Endothelial cell of umbilical vein (primary cell): Measurements from ENCODE around the gene CYP2S1. TPM values are rescaled to one million over a fixed set of nuclear protein-coding genes. Genes with fewer than 3 reads are reported as not detected.

Source experiments
- BruUV-seq: library from RNA; stranded (reverse); fragments of 400-500 nt; replicated peaks from 2 replicates; lab custom pipeline; 2021; lab: Mats Ljungman, UMichigan
- CTCF ChIA-PET: fragments of 300-600, 350-600 bp; sonication (Branson Sonifier 250); formaldehyde crosslinking; loops from one replicate; lab custom pipeline; 2021; ENCODE audit warnings: antibody characterized with exemption, inconsistent platforms; lab: Charles Lee
- POLR2A ChIA-PET: fragments of 300-600, 350-600 bp; sonication (Branson Sonifier 250); formaldehyde crosslinking; loops from one replicate; lab custom pipeline; 2021; ENCODE audit warnings: antibody characterized with exemption, inconsistent platforms; lab: Charles Lee
- DNase-seq: peaks from one replicate; pipeline ENCODE4 v3.0.0-alpha.2; 2011; ENCODE audit warnings: low read depth, low spot score
- FAIRE-seq: peaks from 2 replicates; lab custom pipeline; 2011; peaks lifted over from hg19 to GRCh38; lab: Jason Lieb, UNC
- H2AFZ ChIP-seq: 2 replicates; pipeline ENCODE4 v1.6.0; 2012; ENCODE audit warnings: low read depth, low read length, control low read depth, inconsistent platforms
- H3K27ac ChIP-seq: 2 replicates; pipeline ENCODE4 v1.5.1; 2011; ENCODE audit warnings: low read depth, mild to moderate bottlenecking, control low read depth, low read length, moderate library complexity; ENCODE audit not compliant: insufficient read depth
- H3K27me3 ChIP-seq, 2 experiments: 2 replicates each; pipeline versions ENCODE4 v1.6.0 to v1.6.1; 2011; ENCODE audit warnings: low read length in 2 of 2, mixed read lengths in 1 of 2; ENCODE audit not compliant: control insufficient read depth in 2 of 2, insufficient read depth in 2 of 2
- H3K36me3 ChIP-seq, 2 experiments: 2 replicates in 1 of 2; 3 replicates in 1 of 2; pipeline ENCODE4 v1.5.1; 2011; ENCODE audit warnings: low read length in 2 of 2, mild to moderate bottlenecking in 1 of 2, moderate library complexity in 1 of 2; ENCODE audit not compliant: control insufficient read depth in 2 of 2, insufficient read depth in 2 of 2; ENCODE audit errors: extremely low read depth in 1 of 2
- H3K4me1 ChIP-seq: 3 replicates; pipeline ENCODE4 v1.5.1; 2011; ENCODE audit warnings: mild to moderate bottlenecking, low read length; ENCODE audit not compliant: control insufficient read depth, insufficient read depth; ENCODE audit errors: extremely low read depth
- H3K4me2 ChIP-seq: 2 replicates; pipeline ENCODE4 v1.6.1; 2011; ENCODE audit warnings: low read length, control low read depth, mixed read lengths; ENCODE audit not compliant: insufficient read depth
- H3K4me3 ChIP-seq, 3 experiments: fragments of 200-600 bp in 1 of 3; sonication (generic), shearing (Covaris generic) in 1 of 3; replicated peaks in 1 of 3; 2 replicates each; pipeline ENCODE4 v1.5.1; 2011 to 2016; ENCODE audit warnings: control low read depth in 3 of 3, low read length in 3 of 3, mild to moderate bottlenecking in 2 of 3, inconsistent platforms in 1 of 3, low read depth in 1 of 3, moderate library complexity in 1 of 3; ENCODE audit not compliant: insufficient read depth in 1 of 3
- H3K79me2 ChIP-seq: 2 replicates; pipeline ENCODE4 v1.6.0; 2012; ENCODE audit warnings: low read length, inconsistent platforms; ENCODE audit not compliant: control insufficient read depth, insufficient read depth
- H3K9ac ChIP-seq: replicated peaks from 2 replicates; pipeline ENCODE3; 2011; ENCODE audit warnings: low read length, control low read depth; ENCODE audit not compliant: insufficient read depth; ENCODE audit errors: extremely low read depth
- H3K9me1 ChIP-seq: replicated peaks from 3 replicates; pipeline ENCODE4 v1.6.0; 2011; ENCODE audit warnings: mild to moderate bottlenecking, low read length; ENCODE audit not compliant: control insufficient read depth, insufficient read depth; ENCODE audit errors: extremely low read depth
- H3K9me3 ChIP-seq: replicated peaks from 2 replicates; pipeline ENCODE4 v1.5.1; 2012; ENCODE audit warnings: low read length, inconsistent platforms; ENCODE audit not compliant: control insufficient read depth, insufficient read depth
- H4K20me1 ChIP-seq: replicated peaks from 2 replicates; pipeline ENCODE3; 2011; ENCODE audit warnings: mild to moderate bottlenecking, low read length; ENCODE audit not compliant: control insufficient read depth, insufficient read depth; ENCODE audit errors: extremely low read depth
- EZH2 ChIP-seq: IDR thresholded peaks from 2 replicates; pipeline ENCODE4 v1.6.1; 2012; ENCODE audit warnings: borderline replicate concordance, low read depth, mild to moderate bottlenecking, moderate library complexity, low read length, inconsistent platforms; ENCODE audit not compliant: severe bottlenecking
- FOS ChIP-seq: IDR thresholded peaks from 2 replicates; pipeline ENCODE4 v1.6.1; 2011; ENCODE audit warnings: mild to moderate bottlenecking, low read length, moderate library complexity, borderline replicate concordance; ENCODE audit not compliant: insufficient read depth
- GATA2 ChIP-seq: IDR thresholded peaks from 2 replicates; pipeline ENCODE4 v1.7.0; 2011; ENCODE audit warnings: low read depth, mild to moderate bottlenecking, moderate library complexity, mixed read lengths, low read length; ENCODE audit not compliant: insufficient read length, insufficient read depth
- JUN ChIP-seq: IDR thresholded peaks from 2 replicates; pipeline ENCODE4 v1.6.1; 2011; ENCODE audit warnings: borderline replicate concordance, low read depth; ENCODE audit not compliant: insufficient read length, insufficient read depth
- MAX ChIP-seq: IDR thresholded peaks from 2 replicates; pipeline ENCODE4 v1.6.1; 2011; ENCODE audit not compliant: insufficient read depth, insufficient read length
- MYC ChIP-seq: IDR thresholded peaks from one replicate; pipeline ENCODE4 v1.6.1; 2011; ENCODE audit warnings: mild to moderate bottlenecking, low read depth, low read length
- POLR2A ChIP-seq: IDR thresholded peaks from 2 replicates; pipeline ENCODE4 v1.6.1; 2012; ENCODE audit warnings: low read depth, mild to moderate bottlenecking, control low read depth, low read length
- POLR2AphosphoS5 ChIP-seq: IDR thresholded peaks from 2 replicates; pipeline ENCODE4 v1.6.1; 2012; ENCODE audit warnings: low read depth, mild to moderate bottlenecking, control low read depth, low read length, moderate library complexity; ENCODE audit not compliant: insufficient read depth
- dilution Hi-C: fragments of 300-500 bp; cut with MboI; formaldehyde crosslinking; loops from one replicate; pipeline ENCODE4 v1.15.0; 2019; ENCODE audit warnings: low sequenced_read_pairs; ENCODE audit not compliant: extremely low pct_ligation_motif_present
- intact Hi-C: fragments of 100-400 bp; cut with micrococcal nuclease; formaldehyde crosslinking; loops from one replicate; pipeline ENCODE4 v1.10.0; 2022
- polyA plus RNA-seq, 4 experiments: library from polyadenylated mRNA; depleted of rRNA in 3 of 4; stranded (reverse) in 3 of 4; unstranded in 1 of 4; fragments of >200 nt; gene quantifications; 2 replicates each; pipeline versions ENCODE4 v1.2.1 to v1.2.3, GENCODE V29; 2011 to 2012; ENCODE audit warnings: missing spikeins in 1 of 4
- total RNA-seq: library from RNA; stranded (reverse); gene quantifications from 2 replicates; pipeline ENCODE4 v1.2.3, GENCODE V29; 2021
- TF ChIP-seq, protein P1 (sequence below), 2 donors: IDR thresholded peaks; 1 replicate in 1 of 2; 2 replicates in 1 of 2; pipeline ENCODE4 v1.5.1; 2011; ENCODE audit warnings: low read length in 2 of 2, mild to moderate bottlenecking in 2 of 2, moderate library complexity in 2 of 2, control low read depth in 1 of 2, inconsistent platforms in 1 of 2, low read depth in 1 of 2; ENCODE audit not compliant: insufficient read depth in 1 of 2; ENCODE audit errors: extremely low read depth in 1 of 2

Gene CYP2S1
- total and polyA plus RNA-seq, 2 donors (not counting 3 experiments of a cell fraction or from before 2014, with no cell fraction given) = 0.98 to 4.5 TPM

- TF ChIP-seq, protein P1, sequence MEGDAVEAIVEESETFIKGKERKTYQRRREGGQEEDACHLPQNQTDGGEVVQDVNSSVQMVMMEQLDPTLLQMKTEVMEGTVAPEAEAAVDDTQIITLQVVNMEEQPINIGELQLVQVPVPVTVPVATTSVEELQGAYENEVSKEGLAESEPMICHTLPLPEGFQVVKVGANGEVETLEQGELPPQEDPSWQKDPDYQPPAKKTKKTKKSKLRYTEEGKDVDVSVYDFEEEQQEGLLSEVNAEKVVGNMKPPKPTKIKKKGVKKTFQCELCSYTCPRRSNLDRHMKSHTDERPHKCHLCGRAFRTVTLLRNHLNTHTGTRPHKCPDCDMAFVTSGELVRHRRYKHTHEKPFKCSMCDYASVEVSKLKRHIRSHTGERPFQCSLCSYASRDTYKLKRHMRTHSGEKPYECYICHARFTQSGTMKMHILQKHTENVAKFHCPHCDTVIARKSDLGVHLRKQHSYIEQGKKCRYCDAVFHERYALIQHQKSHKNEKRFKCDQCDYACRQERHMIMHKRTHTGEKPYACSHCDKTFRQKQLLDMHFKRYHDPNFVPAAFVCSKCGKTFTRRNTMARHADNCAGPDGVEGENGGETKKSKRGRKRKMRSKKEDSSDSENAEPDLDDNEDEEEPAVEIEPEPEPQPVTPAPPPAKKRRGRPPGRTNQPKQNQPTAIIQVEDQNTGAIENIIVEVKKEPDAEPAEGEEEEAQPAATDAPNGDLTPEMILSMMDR (IDR thresholded peaks at IDR 0.05; ENCODE audit: extremely low read depth in 1 of 2, insufficient read depth in 1 of 2, low read depth in 1 of 2, low read length in 2 of 2) = no peak
- TF ChIP-seq FOS = no peak
- no peak for TF ChIP-seq MAX
- TF ChIP-seq MYC = no peak
- TF ChIP-seq POLR2AphosphoS5 = no peak
- TF ChIP-seq POLR2A = no peak
- TF ChIP-seq GATA2 = no peak
- TF ChIP-seq JUN = no peak
- TF ChIP-seq EZH2 = no peak
- no TSS peak for BruUV-seq
- CTCF ChIA-PET = interaction anchor here (2.2 to 9.1 kb wide), 2 partner anchors 55 to 102 kb away, joined by 7 to 244 read pairs; partner anchors contain the start of gene HNRNPUL1
- dilution Hi-C loops = no loop called here
- Histone ChIP-seq H3K9me1 (no peaks in the 10 kb centered on the region), H3K4me2 (no peak overlapping the region), H2AFZ (no peak overlapping the region), H3K9ac (no peak overlapping the region), H3K4me1 (no peaks in the 10 kb centered on the region), H3K9me3 (no peaks in the 10 kb centered on the region), H3K27me3 (no peaks in the 10 kb centered on the region), H3K79me2 (no peaks in the 10 kb centered on the region), H4K20me1 (no peaks in the 10 kb centered on the region), H3K4me3 (no peak overlapping the region), H3K36me3 (no peaks in the 10 kb centered on the region), H3K27ac (no peak overlapping the region)
- DNase-seq = no peak
- POLR2A ChIA-PET = no interaction called here
- FAIRE-seq = no peak
- intact Hi-C loops = no loop called here
These were observed 13.4 kb downstream of the CYP2S1 start for GRCh38 chr19:41206456-41206855.
